Measurements from ENCODE around the gene JAKMIP1.
A peak's percentile ranks its signal among the peaks of the same experiment; 100 is the strongest.
"Not testable (repeated sequence)": the region's sequence is repeated elsewhere in the genome, so short reads cannot be mapped to it uniquely, and the experiment has no call there.

Gene JAKMIP1

DNA sequence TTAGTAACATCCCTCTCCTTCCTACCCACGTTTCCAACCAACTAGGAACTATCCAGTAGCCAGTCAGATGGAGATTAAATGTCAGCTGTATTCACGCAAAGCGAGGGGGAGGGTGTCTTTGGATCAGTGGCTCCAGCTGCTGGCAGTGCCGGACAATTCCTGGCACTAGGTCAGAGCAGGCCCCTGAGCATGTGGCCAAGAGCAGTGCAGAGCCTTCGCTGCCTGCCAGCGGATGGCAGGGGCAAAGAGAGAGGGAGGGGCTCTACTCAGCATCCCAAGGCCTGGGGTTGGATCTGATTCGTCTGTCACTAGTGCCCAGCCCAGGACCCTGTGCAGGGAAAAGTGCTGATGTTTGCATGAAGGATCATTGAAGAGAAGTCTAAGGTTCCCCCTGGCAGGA is 28.7 kb upstream of the JAKMIP1 start:
- DNase-seq (ENCODE audit: low read depth in 2 of 2), result no peak

DNA sequence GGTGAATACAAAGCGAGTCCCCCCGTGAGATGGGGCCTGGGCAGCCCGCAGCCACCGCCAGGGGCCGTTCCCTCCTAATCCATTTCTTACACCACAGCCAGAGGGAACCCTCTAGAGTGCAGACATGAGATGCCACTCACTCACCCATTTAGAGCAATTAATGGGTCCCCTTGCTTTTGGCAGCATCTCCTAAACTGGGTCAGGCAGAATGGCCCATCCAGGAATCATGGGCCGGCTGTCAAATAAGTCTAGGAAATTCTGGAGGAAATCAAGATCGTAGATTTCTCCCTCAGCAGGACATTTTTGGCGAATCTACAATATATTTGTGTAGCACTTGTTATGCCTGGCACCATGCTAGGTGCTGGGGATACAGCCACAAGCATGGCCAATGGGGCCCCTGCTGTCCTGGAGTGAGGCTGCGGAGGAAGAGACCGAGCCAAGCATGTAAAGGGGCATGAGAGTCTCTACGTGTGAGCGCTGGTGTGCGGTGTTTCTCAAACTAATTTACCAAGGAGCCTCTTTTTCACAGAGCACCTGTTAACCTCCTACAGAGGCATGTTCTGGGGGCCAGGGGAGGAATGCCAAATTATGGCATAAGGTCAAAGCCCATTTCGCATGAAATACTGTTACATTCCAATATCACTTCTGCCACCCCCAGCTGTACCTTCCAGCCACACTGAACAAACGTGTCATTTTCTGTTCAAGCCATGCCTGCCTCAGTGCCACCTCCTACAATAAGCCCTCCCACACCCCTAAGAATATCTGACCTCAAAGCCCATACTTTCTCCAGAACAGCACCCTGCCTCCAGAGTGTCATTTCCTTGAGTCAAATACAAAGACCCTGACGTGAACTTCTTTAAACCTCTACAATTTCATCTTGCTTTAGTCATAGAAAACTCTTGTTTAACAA is 28.1 kb upstream of the JAKMIP1 start:
- DNase-seq (ENCODE audit: low read depth in 2 of 2), result no peak

DNA sequence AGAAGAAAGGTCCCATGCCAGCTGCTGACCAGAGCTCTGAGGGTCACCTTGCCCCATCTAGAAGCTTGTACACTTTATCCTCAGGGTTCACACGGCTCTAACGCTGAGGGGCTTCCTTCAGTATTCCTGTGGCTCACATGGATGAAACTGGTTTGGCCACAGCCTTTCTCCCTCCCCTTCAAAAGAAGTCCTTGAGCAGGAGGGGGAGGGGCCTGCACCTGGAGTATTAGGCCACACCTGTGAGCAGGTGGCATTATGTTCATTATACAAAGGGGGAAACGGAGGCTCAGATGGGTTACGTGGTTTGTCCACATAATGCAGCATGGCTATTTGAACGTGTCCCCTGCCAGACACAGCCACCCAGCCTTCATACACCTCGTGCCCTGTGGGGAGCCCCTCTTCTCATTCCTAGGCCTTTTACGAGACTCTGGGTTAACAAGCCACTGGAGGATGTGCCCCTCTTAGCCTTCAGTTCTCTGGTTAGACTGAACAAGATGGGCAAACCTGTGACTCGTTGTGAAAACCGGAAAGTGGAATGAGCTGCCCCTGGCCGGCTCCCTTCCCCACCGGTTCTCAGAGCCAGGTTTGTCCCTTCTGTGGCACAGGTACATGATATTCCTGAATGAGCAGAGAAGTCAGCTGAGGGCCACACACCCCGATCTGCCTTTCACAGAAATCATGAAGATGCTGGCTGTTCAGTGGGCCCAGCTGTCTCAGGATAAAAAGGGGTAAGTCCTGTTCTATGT is 27.2 kb upstream of the JAKMIP1 start:
- DNase-seq (ENCODE audit: low read depth in 2 of 2), result no peak

DNA sequence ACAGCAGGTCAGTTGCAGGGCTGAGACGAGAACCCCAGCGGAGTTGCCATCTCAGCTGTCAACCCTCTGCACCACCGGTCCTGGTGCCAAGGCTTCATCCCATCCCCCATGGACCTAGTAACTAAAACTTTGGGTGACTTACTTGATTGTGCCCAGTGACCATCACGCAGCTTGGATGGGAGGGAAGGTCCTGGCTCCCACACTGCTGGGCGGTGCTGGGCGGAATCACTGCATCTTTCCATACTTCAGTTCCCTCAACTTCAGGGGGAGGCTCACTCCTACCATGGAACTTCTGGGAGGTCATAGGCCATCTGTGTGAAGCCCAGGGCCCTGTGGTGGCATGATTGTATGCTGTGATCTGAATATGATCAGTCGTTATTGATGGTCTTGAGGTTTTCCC is 26.2 kb upstream of the JAKMIP1 start:
- DNase-seq (ENCODE audit: low read depth in 2 of 2), result no peak

DNA sequence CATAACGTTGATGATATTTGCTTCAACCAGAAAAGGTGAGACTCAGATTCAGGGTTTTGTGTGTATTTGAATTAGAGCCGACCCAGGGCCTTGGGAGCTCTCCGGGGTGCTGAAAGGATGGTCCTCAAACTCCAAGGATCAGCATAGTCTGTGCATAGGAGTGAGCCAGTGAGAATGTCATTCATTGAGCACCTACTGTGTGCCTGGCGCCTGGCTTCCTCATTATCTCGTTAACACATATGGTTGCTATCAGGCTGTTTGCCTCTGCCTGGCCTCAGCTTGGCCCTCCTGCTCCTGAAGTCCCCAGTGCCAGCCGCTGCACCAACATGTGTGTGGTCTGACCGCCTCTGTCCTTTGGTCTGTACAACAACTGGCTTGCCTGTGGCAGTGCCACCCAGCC is 25.1 kb upstream of the JAKMIP1 start:
- DNase-seq (ENCODE audit: low read depth in 2 of 2), result no peak

DNA sequence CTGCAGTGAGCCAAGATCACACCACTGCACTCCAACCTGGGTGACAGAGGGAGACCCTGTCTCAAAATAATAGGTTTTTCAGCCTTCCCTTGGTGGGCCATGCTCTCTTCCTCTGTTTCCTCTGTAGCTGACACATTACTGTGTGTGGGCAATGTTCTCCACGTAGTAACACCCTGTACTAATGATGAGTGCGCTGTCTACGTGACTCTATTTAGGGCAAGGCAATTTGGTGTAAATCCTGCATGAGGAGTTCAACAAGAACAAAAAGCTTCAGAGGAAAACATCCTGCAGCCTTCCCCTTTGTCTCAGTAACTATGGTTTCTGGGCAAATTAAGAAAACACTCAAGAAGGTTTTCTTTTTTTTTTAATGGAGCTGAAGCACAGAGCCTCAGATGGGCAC is 24.4 kb upstream of the JAKMIP1 start:
- DNase-seq (ENCODE audit: low read depth in 2 of 2), result no peak

DNA sequence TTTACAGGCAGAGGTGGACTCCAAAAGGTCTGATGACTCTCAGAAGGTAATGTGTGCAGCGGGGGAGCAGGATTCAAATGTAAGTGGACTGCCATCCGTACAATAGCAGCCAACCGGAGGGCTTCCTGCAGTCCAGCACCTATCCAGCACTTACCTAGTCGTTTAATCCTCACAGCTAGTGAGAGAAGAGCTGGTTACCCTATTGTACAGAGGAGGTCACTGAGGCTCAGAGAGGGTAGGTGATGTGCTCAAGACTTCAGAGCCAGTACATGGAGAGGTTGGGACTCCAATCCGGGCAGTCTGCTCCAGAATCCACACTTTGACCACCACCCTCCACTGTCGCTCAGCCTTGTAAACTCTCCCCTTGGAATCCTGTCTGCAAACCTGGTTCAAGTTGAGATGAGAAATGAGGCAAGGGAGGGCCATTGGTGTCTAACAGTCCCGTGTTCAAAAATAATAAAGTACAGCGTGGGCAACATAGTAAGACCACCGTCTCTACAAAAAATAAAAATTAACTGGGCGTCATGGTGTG is 22.5 kb upstream of the JAKMIP1 start:
- no peak for DNase-seq (ENCODE audit: low read depth in 2 of 2)

DNA sequence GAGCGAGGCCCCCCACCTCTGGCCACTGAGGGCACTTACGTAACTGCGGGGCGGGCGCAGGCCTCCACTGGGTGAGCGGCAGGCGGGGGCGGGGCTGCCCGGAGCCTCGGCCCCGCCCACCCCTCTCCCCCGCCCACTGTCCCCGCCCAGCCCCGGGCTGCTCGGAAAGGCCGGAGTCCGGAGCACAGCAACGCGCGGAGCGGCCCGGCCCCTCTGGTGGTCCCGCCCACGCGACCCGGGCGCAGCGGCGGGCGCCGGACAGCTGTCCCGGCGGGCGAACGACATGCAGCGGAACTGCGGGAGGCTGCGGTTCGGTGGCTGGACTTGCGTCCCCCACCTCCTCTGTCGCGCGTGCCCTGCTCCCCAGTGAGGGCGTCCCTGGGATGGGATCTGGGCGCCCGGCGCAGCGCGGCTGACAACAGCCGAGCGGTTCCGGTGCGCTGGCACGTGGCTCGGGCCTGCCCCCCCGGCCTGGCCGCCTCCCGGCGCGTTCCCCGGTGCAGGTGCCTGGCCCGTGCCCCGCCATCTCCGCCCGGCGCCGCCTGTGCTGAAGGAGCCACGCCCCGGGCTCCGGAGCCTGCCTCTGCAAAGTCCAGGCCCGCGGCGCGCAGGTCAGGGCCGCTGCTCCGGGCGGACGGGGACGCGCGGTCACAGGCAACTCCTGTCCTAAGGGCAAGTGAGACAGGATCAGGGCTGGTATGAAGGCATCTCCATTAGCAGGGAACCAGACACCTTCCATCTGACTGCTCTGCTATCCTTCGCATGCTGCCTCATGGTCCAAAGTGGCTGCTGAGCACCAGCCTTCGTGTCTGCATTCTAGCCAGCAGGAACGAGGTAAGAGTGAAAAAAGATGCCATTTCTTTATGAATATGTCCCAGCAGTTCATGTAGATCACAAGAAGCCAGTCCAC is 21.8 kb upstream of the JAKMIP1 start:
- DNase-seq (ENCODE audit: low read depth in 2 of 2), result peak in 1 of 2 donors; percentile 8

DNA sequence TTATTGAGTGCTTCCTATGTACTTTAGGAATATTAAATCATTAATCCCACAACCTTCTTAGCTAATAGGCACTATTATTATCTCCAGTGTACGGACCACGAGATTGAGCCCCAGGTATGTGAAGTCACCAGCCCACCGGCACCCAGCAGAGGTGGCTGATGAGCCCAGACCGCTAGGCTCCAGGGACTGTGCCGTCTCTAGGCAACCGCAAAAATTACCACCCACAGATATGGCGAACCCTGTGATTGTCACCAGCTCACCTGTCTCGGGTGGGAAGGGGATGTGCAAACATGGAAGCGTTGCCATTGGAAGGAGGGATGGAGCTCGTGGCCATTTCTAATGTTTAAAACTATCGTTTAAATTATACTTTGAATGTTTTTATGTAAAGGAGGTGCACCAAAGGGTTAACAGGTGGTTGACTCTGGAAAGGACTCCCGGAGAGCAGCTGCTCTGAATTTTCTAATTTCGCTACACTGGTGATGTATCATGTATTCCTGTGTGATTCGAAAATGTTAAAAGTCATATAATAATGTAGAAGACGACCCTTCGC is 21.0 kb upstream of the JAKMIP1 start:
- no peak for DNase-seq (ENCODE audit: low read depth in 2 of 2)

DNA sequence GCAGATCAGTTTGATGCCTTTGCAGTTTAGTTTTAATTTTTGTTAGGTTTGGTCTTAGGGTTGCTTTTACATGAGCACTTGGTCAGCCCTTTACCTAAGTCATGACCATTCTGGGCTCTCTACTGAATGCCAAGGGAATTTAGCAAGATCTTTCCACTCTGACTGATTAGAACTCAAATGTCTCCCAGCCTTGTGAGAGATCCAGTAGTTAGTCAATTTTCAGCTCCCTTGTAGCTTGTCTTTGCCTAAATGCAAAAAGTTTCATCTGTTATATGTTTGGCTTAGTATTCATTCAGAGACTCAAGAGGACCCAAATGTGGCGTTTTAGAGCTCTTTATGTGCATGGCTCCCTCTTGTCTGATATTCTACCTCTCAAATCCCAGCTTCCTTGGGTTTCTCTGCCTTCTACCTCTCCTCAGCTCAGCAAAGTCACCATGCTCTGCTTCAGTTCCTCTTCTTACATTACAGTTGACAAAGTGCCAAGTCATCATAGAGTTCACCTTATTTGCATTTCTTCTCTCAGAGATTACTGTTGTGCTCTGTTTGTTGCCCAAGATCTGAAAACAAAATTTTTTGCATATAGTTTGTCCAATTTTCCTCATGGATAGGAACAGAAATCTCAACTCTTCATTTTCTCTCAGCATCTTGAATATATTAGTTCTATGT is 17.5 kb upstream of the JAKMIP1 start:
- no peak for DNase-seq (ENCODE audit: low read depth in 2 of 2)

DNA sequence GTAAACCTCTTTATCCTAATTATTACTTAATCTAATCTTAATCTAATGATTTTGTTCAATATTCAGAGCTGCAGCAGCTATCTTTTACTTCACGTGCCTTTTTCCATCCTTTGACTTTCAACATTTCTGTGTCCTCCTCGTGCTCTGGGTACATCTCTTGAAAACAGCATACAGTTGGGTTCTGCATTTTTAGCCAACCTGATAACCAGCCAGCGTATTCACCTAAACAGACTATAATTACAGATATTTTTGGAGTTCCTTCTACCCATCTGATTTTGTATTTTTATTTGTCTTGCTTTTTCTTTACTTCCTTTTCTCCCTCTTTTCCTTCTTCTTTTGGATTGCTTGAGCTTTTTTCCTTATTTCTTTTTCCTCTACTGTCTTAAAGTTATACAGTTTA is 16.2 kb upstream of the JAKMIP1 start:
- DNase-seq (ENCODE audit: low read depth in 2 of 2), result no peak

DNA sequence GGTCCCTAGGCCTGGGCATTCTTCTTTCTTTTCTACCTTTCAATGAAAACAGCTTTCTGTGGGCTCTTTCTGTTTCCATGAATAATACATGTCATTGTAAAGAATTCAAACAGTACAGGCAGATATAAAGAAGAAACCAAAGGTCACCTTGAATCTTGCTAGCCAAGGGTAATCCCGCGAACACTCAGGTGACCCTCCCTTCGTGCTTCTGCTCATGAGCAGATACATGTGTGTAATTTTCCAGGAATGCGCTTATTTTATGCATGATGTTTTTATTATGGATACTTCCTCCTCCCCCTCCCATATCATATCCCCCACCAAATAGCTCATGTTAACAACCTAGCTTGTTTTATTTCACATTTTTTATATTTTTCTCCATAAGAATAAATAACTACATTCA is 9.6 kb upstream of the JAKMIP1 start:
- DNase-seq (ENCODE audit: low read depth in 2 of 2), result no peak

DNA sequence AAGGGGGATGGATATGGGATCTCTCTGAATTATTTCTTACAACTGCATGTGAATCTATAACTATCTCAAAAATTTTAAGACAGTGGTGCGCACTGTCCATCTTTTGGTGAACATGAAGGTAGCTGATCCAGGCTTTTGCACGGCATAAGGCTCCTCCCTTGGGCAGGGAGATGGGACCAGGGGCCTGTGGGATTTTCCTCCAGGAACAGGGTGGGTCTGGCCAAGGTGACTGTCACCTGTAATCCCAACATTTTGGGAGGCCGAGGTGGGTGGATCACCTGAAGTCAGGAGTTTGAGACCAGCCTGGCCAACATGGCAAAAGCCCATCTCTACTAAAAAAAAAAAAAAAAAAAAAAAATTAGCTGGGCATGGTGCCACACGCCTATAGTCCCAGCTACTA is 8.9 kb upstream of the JAKMIP1 start:
- not testable (repeated sequence) for DNase-seq (ENCODE audit: low read depth in 2 of 2)

DNA sequence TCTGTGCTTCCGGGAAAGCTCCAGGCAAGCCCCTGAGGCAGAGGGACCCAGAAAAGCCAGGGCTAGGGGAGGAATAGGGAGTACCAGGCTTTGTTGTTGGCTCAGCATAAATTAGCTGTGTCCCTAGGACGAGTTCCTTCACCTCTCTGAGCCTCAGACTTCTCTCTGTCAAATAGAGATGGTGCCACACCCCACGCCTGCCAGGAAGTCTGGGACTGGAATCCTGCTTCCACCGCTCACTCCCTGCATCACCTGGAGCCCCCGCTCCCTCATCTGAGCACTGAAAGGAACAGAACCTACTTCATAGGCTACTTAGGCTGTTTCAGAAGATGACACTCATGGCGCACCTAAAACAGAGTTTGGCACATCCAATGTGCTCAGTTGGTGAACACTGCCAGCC is 8.1 kb upstream of the JAKMIP1 start:
- DNase-seq (ENCODE audit: low read depth in 2 of 2), result no peak

DNA sequence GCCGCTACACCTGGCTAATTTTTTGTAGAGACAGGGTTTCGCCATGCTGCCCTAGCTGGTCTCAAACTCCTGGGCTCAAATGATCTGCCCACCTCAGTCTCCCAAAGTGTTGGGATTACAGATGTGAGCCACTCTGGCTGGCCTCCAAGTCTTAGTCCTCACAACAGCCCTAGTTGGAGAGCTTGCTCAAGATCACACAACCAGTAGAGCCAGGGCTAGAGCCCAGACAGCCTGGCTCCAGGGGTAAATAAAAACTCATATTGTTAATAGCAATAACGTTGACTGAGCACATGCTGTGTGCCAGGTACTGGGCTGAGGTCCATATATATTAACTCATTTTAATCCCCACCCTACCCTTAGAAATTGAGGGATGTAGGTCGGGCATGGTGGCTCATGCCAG is 7.3 kb upstream of the JAKMIP1 start:
- DNase-seq (ENCODE audit: low read depth in 2 of 2), result no peak

DNA sequence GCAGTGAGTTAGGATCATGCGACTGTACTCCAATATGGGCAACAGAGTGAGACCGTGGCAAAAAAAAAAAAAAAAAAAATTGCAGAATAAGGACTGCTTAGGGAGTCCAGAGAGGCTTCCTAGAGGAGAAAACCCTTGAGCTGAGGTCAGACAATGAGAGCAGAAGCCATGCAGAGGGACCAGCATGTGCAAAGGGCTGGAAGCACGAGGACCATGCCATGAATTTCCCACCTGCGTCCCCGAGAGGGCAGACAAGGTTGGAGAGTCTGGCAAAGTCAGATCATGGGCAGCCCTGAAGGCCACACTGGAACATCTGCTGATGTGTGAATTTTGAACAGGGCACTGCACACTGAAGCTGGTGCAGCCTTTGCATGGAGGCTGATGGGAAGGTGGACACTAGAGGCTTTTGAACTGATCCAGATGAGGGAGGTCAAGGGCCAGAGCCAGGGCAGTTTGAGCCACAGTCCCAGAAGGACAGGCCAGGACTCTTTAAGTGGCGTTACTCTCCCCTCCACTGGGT is 6.5 kb upstream of the JAKMIP1 start:
- no peak for DNase-seq (ENCODE audit: low read depth in 2 of 2)

DNA sequence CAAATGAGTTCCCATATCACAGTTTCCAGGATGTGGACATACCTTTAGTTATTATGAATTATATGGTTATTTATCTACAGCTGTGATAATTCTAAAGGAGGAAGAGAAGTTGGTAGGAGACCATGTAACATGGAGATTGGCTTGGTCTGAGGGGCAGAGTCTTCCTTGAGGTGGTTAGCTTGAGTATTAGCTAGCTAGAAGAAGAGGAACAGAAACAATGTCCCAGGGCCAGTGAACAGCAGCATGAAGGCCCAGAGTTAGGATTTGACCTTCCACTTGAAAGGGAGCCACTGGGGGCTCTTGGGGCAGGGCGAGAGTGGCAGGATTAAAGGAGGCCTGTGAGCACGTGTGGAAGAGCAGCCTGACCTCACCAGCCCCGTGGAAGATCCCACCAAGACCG is 5.6 kb upstream of the JAKMIP1 start:
- DNase-seq (ENCODE audit: low read depth in 2 of 2), result no peak

DNA sequence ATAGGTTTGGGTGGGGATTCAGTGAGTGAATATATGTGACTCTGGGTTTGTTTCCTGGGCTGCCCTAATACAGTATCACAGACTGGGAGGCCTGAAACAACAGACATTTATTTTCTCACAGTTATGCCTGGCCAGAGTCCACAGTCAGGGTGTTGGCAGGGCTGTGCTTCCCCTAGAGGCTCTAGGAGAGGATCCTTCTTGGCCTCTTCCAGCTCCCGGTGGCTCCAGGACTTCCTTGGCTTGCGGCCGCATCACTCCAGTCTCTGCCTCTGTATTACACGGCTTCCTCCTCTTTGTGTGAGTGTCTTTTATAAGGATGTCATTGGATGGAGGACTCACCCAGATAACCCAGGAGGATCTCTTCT is 5.2 kb upstream of the JAKMIP1 start:
- DNase-seq (ENCODE audit: low read depth in 2 of 2), result no peak

DNA sequence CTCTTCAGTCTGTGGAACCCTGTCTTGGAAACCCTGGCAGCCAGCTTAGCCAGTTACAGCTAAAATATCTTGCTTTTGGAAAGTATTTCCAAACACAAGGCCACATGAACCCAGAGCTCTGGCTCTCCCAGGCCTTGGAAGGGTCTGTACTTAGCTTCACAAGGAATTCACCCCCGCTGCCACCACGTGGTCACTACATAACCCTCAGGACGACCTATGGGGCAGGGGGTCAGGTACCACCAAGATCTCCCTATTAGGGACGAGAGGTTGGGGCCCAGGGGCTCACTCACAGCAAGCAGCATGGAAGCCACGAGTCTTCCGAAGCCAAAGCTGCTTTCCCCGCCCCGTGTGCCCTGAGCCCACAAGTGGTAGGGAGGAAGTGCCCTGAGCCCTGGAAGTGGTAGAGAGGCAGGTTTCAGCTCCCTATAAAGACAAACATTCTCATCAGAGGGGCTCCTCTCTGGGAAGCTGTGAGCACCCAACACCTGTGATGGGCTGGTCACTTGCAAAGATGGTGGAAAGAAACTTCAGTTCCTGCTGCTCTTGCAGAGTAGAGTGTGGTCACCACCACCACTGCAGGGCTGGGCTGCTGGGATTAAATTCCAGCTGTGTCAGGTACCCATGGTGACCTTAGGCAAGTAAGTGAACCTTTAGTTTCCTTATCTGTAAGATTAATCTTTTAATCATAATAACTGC is 4.7 kb upstream of the JAKMIP1 start:
- DNase-seq (ENCODE audit: low read depth in 2 of 2), result no peak

DNA sequence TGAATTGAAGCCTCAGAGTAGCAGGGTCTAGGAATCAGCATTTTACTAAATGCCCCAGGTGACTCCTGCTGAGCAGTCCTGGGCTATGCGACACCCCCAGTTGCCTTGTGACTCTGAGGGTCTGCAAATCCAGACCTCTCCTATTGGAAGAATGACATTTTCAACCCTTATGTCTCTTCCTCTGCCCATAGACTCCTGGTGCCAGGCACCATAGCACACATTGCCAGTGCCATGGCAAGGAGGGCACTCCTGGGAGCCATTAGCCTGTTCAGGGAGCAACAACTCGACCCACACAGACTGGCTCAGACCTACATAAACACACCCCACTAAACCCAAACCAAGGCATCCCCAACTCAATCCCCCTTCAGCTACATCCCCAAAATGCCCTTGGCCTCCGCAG is 3.7 kb upstream of the JAKMIP1 start:
- no peak for DNase-seq (ENCODE audit: low read depth in 2 of 2)
